Activated CD4-positive, alpha-beta T cell treated with anti-CD3 and anti-CD28 coated beads for 4 hours (primary cell): ENCODE measurements around the gene SYT8.

Experiments used
- DNase-seq, 2 donors: peaks; one replicate each; pipeline ENCODE4 v3.0.0-alpha.2; 2020

Gene SYT8

GRCh38 chr11:1846453-1846932 is 11.7 kb downstream of the SYT8 start:
- DNase-seq: no peak

- DNase-seq: no peak
Observed at GRCh38 chr11:1847006-1847735, 12.4 kb downstream of the SYT8 start.

- no peak for DNase-seq
Observed at GRCh38 chr11:1847926-1848639, 13.3 kb downstream of the SYT8 start.

DNA sequence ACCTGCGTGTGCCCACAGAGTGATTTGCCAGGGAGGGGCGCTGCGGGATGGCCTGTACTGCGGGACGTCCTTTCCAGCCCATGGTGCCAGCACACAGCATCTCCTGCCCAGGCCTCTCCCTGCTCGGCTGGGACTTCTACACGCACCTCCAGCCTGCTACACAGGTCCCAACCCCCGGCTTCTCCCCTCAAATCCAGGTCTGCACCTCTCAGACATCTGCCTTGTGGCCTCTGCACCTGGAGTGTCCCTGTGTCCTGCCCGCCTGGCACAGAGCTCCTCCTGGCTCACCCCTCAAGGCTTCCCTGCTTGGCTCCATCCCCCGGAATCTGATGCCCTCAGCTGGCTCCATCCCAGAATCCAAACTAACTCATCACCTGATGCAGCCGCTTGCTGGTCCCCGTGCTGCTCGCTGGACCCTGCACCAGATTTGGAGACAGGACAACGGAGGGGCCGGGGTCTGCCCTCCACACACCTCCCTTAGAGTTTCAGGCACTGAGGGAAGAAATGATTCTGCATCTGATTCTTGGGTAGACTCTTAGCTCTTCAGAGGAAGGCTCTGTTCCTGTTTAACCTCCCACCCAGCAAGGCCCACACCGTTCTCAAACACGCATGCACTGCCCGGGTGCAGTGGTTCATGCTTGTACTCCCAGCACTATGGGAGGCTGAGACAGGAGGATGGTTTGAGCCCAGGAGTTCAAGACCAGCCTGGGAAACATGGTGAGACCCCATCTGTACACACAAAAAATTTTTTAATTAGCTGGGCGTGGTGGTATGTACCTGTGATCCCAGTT is 14.0 kb downstream of the SYT8 start:
- DNase-seq: no peak

DNA sequence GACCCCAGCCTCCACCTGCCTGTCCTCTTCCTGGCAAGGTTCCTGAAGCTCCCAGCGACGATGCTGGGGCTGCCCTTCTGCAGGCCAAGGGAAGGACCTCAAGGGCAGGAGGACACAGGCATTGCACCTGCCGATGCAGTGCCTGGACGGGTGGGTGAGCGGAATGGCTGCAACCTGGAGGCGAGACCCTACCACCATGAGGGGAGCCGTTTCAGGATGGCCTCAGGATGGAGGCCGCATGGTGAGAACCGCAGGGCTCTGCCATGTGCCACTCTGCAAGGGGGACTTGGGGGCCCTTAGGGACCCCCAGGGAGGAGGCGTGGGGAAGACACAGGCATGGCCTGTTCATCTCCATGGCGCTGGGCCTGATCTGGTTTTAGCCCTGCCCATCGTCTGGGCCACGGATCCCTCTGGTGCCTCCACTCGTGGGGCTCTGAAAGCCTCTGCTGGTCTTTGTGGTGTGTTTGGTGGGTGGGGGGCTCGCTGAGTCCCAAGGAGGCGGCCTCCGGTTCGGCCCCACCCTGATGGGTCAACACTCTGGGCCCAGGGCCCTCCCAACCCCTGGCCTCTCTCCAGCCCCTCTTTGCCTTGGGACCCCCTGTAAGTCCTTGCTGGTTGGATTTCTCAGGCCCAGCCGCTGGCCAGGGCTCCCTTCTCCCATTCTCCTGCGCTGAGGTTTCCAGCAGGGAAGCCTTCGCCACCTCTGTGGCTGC is 16.8 kb downstream of the SYT8 start:
- DNase-seq: no peak

DNA sequence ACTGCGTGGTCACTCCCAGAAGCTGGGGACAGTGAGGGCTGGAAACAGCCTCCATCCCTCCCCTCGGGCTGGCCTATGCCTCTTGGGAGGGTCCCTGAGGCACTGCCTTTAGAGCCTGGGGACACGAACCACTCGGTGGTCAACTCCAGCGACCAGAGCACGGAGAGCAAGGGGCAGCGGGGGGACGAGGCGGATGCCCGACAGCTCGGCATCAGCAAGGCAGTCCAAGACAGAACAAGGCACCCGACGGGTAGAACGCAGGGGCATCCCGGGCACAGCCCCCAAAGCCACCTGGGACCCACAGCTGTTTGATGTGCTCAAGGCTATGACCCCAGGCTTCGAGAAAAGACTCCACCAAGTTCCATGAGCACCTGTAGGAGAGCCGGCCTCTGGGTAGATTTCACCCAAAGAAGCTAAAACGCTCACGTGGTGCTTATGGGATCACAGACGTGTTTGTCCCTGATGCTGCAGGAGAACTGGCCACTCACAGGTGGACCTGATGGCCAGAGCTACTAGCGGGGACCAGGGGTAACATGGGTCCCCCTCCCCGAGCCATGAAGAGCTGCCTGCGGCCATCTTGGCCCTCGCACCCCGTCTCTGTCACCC is 17.6 kb downstream of the SYT8 start:
- DNase-seq: no peak

- peak; percentile 68 to 77 for DNase-seq
Observed at GRCh38 chr11:1852877-1853276, 18.1 kb downstream of the SYT8 start, which contains the start of gene LSP1. Gene LSP1, plus strand, starts transcription at chr11:1853084. Its CDS starts 61 bp downstream, at chr11:1853145.

DNA sequence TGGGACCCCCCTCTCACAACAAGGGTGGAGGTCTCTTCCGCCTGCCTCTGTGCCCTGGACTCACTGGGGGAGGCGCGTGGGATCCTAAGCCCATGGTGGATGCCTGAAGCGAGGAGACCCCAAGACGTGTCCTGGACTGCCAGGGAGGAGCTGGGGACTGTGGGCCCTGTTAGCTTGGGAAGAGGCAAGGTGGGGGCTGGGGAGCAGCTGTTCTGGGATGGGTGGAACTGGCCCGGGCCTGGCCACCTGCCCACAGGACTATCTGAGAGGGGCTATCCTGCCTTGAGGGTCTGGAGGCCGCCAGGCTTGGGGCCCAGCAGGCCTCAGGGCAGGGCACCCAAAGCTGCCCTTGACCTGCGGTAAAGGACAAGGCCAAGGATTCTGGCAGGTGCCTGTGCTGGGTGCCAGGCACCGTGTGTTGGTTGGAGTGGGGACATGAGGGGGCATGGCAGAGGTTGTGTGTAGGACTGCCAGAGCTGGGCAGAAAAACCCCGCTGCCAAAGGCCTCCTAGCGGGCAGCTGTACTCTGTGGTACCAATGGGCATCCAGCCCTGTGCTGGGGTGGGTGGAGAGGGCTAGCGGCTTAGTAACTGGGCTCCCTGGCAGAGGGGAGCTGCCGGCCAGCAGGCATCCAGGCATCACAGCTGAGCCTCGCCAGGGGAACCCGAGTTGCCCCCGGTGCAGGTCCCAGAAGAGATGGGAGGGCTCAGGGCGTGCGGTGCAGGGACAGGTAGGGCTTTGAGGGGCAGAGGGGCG is 18.8 kb downstream of the SYT8 start:
- DNase-seq: no peak

DNA sequence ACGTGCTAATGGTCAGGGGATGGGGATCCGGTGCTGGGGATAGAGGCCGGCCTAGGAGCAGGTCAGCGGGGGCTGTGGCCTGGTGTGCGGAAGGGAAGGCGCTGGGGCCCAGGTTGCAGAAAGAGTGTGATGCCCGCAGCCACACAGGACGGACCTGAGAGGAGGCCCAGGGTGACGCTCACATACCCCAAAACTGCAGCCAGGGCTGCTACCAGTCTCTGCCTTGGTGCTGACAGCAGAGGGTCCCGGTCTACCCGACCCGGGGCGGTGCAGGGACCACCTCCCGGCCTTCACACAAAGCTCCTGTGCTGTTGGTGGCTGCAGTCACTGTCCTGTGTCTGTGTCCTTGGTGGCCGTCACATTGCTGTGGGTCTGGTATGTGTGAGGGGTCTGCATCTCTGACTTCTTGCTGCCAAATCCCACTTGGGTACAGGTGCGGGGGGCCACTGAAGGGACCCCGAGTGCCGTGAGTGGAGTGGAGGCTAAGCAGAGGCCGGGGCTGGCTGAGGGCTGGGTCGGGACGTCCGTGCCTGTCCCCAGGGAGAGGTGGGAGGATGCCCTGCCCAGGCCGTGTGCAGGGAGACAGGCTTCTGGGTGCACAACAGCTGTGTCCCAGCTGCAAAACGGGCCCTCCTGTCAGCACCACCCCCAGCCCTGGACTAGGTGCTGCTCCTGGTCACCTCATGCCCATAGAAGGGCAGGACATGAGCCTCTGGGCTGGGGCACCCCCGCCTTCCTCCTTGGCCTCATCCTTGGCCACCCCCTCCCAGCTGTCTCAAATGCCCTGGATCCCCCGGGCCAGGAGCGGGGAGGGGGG is 19.6 kb downstream of the SYT8 start:
- DNase-seq: no peak

- no peak for DNase-seq
Observed at GRCh38 chr11:1854949-1855885, 20.4 kb downstream of the SYT8 start.

DNA sequence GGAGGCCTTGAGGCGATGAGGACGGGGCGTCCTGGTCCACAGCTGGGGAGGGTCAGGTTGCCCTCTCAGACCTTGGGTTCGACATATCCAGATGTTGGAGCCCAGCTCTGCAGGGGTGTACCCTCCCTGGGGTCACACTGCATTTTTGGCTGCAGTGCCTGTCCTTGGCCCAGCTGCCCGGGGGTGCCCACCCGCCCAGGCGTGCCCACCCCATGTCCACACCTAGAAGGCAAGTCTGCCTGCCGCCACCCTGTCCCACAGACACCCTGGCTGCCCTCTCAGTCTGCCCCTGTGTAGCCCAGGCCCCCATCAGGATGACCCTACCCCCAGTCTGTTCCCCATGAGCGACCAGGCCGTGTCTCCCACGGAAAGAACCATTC is 21.1 kb downstream of the SYT8 start:
- DNase-seq: no peak

GRCh38 chr11:1856306-1857005 is 21.7 kb downstream of the SYT8 start:
- DNase-seq: no peak

DNA sequence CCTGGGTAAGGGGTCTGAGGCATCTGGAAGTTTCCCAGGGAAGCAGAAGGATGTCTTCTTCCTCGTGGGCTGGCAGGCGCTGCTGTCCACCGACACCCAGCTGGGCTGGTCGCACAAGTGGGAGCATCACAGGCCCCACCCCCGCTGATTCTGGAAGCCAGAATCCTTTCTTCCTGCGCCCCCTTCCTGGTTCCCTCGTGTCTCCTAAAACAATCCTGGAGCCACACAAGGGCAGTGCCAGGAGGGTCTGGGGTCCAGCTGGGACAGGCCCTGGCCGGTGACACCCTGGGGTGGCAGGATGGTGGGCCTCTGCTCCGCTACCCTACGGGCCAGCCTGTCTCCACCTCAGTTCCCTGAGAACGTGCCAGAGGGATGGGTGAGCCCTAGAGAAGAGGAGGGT is 22.3 kb downstream of the SYT8 start:
- no peak for DNase-seq

GRCh38 chr11:1858154-1858553 is 23.4 kb downstream of the SYT8 start:
- DNase-seq: no peak

DNA sequence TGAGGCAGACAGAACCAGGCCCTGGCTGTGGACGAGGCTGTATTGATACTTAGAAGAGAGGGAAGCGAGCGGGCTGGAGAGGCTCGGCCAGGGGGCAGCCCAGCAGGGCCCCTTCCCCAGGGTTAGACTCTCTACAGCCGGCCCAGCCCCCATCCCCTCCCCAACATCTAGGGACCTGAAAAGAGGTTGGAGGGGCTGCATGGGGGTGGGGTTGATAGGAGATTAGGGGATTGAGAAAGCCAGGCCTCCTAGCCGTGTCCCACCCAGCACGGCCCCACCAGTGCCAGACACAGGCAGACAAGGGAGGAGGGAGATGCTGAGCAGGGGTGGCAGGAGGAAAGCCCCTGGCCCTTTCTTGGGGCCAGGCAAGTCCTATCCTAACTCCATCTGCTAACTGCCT is 23.8 kb downstream of the SYT8 start:
- no peak for DNase-seq

DNA sequence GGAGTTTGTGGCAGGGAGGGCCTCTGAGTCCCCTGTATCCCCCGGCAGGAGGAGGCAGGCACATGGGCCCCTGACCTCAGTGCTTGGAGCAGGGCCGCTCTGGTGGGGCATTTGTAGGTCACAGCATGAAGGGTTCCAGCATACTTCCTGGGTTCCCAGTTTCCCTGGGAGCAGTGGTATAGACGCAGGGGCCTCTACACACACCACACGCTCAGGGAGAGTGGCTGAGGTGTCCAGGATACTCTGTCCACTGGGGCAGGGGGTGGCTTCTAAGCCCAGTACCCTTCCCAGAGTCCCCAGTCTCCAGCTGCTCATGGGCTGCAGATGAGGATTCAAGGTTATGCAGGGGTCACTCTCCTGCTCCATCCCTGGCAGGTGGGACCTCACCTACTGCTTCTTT is 24.2 kb downstream of the SYT8 start:
- no peak for DNase-seq

- DNase-seq: no peak
Observed at GRCh38 chr11:1860108-1860507, 25.3 kb downstream of the SYT8 start.

DNA sequence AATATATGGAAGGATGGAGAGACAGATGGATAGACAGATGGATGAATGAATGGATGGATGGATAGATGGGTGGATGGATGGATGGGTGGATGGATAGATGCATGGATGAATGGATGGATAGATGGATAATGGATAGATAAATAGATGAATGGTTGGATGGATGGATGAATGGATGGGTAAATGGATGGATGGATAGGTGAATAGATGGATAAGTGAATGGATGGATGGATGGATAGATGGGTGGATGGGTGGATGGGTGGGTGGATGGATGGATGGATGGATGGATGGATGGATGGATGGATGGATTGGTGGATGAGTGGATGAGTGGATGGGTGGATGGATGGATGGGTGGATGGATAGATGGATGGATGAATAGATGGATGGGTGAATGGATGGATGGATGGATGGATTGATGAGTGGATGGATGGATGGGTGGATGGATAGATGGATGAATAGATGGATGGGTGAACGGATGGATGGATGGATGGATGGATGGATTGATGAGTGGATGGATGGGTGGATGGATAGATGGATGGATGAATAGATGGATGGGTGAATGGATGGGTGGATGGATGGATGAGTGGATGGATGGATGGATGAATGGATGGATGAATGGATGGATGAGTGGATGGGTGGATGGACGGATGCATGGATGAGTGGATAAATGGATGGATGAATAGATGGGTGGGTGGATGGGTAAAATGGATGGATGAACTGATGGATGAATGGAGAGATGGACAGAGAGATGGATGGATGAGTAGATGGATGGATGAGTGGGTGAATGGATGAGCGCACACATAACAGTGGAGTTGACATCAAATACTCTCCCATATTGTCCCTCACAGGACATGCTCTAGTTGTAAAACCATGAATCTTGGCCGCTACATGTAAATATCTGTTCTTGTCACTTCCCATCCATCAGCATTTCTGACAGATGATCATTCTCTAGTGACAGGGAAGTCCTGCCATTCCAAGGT is 26.9 kb downstream of the SYT8 start:
- DNase-seq: no peak
